Adrenal gland (tissue), 12 donors: ENCODE measurements around the gene GKN1. TPM values are rescaled to one million over a fixed set of nuclear protein-coding genes. Genes with fewer than 3 reads are reported as not detected.

Source experiments
- DNase-seq, 7 donors: peaks; one replicate each; pipeline ENCODE4 v3.0.0-alpha.2; 2019 to 2020
- H3K27ac ChIP-seq, 5 donors: fragments of 200-600 bp; sonication (generic) in 4 of 5; 1 replicate in 3 of 5; 2 replicates in 2 of 5; pipeline versions ENCODE4 v1.5.1 to v1.8.0; 2016 to 2020; ENCODE audit warnings: mild to moderate bottlenecking in 1 of 5
- H3K27me3 ChIP-seq: fragments of 200-600 bp; 2 replicates; pipeline ENCODE4 v1.8.0; 2021
- H3K36me3 ChIP-seq, 2 donors: fragments of 200-600 bp; replicated peaks in 1 of 2; 1 replicate in 1 of 2; 2 replicates in 1 of 2; pipeline versions ENCODE4 v1.5.1 to v1.8.0; 2018 to 2022
- H3K4me1 ChIP-seq, 2 donors: fragments of 200-600 bp; replicated peaks in 1 of 2; 1 replicate in 1 of 2; 2 replicates in 1 of 2; pipeline versions ENCODE4 v1.5.1 to v1.8.0; 2018 to 2021
- H3K4me3 ChIP-seq, 4 donors: fragments of 200-600 bp; sonication (generic) in 3 of 4; one replicate each; pipeline ENCODE4 v1.5.1; 2016 to 2018
- H3K9me3 ChIP-seq, 3 donors: fragments of 200-600 bp; sonication (generic) in 1 of 3; replicated peaks in 1 of 3; 1 replicate in 2 of 3; 2 replicates in 1 of 3; pipeline versions ENCODE4 v1.5.1 to v1.8.0; 2016 to 2021
- CTCF ChIP-seq, 6 experiments: fragments of 450-650 bp in 4 of 6; fragments of 200-600 bp in 2 of 6; sonication (generic) in 1 of 6; IDR thresholded peaks; 1 replicate in 5 of 6; 2 replicates in 1 of 6; pipeline versions ENCODE4 v1.5.1 to v1.8.0; 2016 to 2021; ENCODE audit warnings: antibody characterized with exemption in 6 of 6, mild to moderate bottlenecking in 2 of 6, moderate library complexity in 1 of 6
- POLR2A ChIP-seq, 2 donors: fragments of 450-650 bp; IDR thresholded peaks; one replicate each; pipeline ENCODE4 v1.6.1; 2017; ENCODE audit warnings: antibody characterized with exemption in 2 of 2, mild to moderate bottlenecking in 2 of 2, moderate library complexity in 1 of 2
- WGBS, 4 donors: extraction: QIAGEN DNeasy Blood & Tissue Kit in 2 of 4; methylation state at CpG; one replicate each; pipeline versions ENCODE4 v1.1.5 to v1.1.7; 2013 to 2017; 5-methylcytosine and 5-hydroxymethylcytosine counted together
- intact Hi-C, 2 donors: fragments of 100-400 bp; cut with DNase I; formaldehyde crosslinking; loops; one replicate each; pipeline versions ENCODE4 v1.14.1 to v1.15.0; 2022 to 2023
- polyA plus RNA-seq, 3 donors: library from polyadenylated mRNA; stranded (reverse); fragments of 200-250 nt in 2 of 3; fragments of 350-450 nt in 1 of 3; fragmentation: Illumina TruSeq in 1 of 3; extraction: RNeasy Lipid Tissue Mini Kit (QIAGEN cat#74804) in 1 of 3; gene quantifications; one replicate each; pipeline ENCODE4 v1.2.3, GENCODE V29; 2013 to 2014
- total RNA-seq, 9 donors: library from RNA; depleted of rRNA in 4 of 9; stranded (reverse); fragments of >200 nt in 4 of 9; fragments of 120-200 nt in 1 of 9; fragmentation: NEBNext Ultra II Directional in 1 of 9; extraction: Animal tissue kit (Norgen Biotek cat#: 25700) in 1 of 9; gene quantifications; one replicate each; pipeline versions ENCODE4 v1.1.0 to v1.2.4, GENCODE V29; 2013 to 2023
- donor health status: healthy with polysubstance abuse.
- donor health status: Bipolar disorder and iron deficiency.
- donor health status: DM: yes; HTN: yes; CAD: no.
- donor health status: DM: no; HTN: no; CAD: no.
- donor health status: DM: no; HTN: no; CAD: no.
- donor health status: DM: yes; HTN: yes; CAD: no.

The GKN1 gene
- total and polyA plus RNA-seq, 12 donors = 0.31 to 2.9 (median 1.5) TPM; not detected in 3

- Histone ChIP-seq H3K4me1 (no peaks in the 10 kb centered on the region), H3K9me3 (no peaks in the 10 kb centered on the region), H3K36me3 (no peaks in the 10 kb centered on the region), H3K27ac (no peak overlapping the region), H3K27me3 (no peaks in the 10 kb centered on the region), H3K4me3 (no peak overlapping the region)
- 79 to 87% (median 84%) methylated on average over 3 of the region's 3 CpGs for WGBS, 4 donors
- intact Hi-C loops = no loop called here
- DNase-seq = no peak
- TF ChIP-seq CTCF (IDR thresholded peaks at IDR 0.05) = no peak
- no peak for TF ChIP-seq POLR2A (IDR thresholded peaks at IDR 0.05)
Measured at GRCh38 chr2:68938938-68939337, 35.5 kb upstream of the GKN1 start.

DNA sequence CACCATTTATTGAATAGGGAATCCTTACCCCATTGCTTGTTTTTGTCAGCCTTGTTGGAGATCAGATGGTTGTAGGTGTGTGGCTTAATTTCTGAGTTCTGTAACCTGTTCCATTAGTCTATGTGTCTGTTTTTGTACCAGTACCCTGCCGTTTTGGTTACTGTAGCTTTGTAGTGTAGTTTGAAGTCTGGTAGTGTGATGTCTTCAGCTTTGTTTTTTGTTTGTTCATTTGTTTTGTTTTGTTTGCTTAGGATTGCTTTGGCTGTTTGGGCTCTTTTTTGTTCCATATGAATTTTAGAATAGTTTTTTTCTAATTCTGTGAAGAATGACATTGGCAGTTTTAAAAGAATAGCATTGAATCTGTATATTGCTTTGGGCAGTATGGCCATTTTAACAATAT lies 34.5 kb upstream of the GKN1 start:
- TF ChIP-seq CTCF (IDR thresholded peaks at IDR 0.05) (no peak), POLR2A (IDR thresholded peaks at IDR 0.05) (no peak)
- no peaks in the 10 kb centered on the region for H3K36me3 ChIP-seq
- no peaks in the 10 kb centered on the region for H3K9me3 ChIP-seq
- WGBS, 4 donors = 79 to 91% (median 86%) methylated on average over 1 of the region's 1 CpG
- H3K4me3 ChIP-seq = no peak overlapping the region
- no peaks in the 10 kb centered on the region for H3K27me3 ChIP-seq
- no peaks in the 10 kb centered on the region for H3K4me1 ChIP-seq
- no peak overlapping the region for H3K27ac ChIP-seq
- no peak for DNase-seq
- intact Hi-C loops = loop anchor here in 1 of 2 donors (10.0 kb wide), 2 partner anchors 75 to 365 kb away; partner anchors contain the start of gene ANTXR1

GRCh38 chr2:68940369-68940768 lies 34.1 kb upstream of the GKN1 start:
- 71 to 88% (median 82%) methylated on average over 1 of the region's 1 CpG for WGBS, 4 donors
- no peaks in the 10 kb centered on the region for H3K36me3 ChIP-seq
- no peaks in the 10 kb centered on the region for H3K9me3 ChIP-seq
- no peaks in the 10 kb centered on the region for H3K4me1 ChIP-seq
- TF ChIP-seq CTCF (IDR thresholded peaks at IDR 0.05) (no peak), POLR2A (IDR thresholded peaks at IDR 0.05) (no peak)
- no peak for DNase-seq
- no peaks in the 10 kb centered on the region for H3K27me3 ChIP-seq
- intact Hi-C loops = loop anchor here in 1 of 2 donors (10.0 kb wide), 2 partner anchors 74 to 364 kb away; partner anchors contain the start of gene ANTXR1
- no peak overlapping the region for H3K4me3 ChIP-seq
- H3K27ac ChIP-seq = no peak overlapping the region

DNA sequence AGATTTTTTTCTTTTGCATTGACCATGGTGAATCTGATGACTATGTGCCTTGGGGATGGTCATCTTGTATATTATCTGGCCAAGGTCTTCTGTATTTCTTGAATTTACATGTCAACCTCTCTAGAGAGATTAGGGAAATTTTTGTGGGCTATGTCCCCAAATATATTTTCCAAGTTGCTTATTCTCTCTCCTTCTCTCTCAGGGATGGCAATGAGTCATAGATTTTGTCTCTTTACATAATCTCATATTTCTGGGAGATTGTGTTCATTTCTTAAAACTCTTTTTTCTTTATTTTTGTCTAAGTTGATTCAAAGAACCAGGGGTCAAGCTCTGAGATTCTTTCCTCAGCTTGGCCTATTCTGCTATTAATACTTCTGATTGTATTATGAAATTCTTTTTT lies 31.6 kb upstream of the GKN1 start:
- Histone ChIP-seq H3K9me3 (no peaks in the 10 kb centered on the region), H3K36me3 (no peaks in the 10 kb centered on the region), H3K27me3 (no peaks in the 10 kb centered on the region), H3K27ac (no peak overlapping the region), H3K4me3 (no peak overlapping the region), H3K4me1 (no peaks in the 10 kb centered on the region)
- TF ChIP-seq CTCF (IDR thresholded peaks at IDR 0.05) (no peak), POLR2A (IDR thresholded peaks at IDR 0.05) (no peak)
- DNase-seq = no peak
- intact Hi-C loops = loop anchor here in 1 of 2 donors (10.0 kb wide), 2 partner anchors 72 to 362 kb away; partner anchors contain the start of gene ANTXR1
